Activated CD4-positive, CD25-positive, alpha-beta regulatory T cell (primary cell): ENCODE measurements around the gene ABCA2.

Experiments
- DNase-seq, 4 experiments: peaks; one replicate each; lab custom pipeline; 2025; lab: John Stamatoyannopoulos, UW

The ABCA2 gene

DNA sequence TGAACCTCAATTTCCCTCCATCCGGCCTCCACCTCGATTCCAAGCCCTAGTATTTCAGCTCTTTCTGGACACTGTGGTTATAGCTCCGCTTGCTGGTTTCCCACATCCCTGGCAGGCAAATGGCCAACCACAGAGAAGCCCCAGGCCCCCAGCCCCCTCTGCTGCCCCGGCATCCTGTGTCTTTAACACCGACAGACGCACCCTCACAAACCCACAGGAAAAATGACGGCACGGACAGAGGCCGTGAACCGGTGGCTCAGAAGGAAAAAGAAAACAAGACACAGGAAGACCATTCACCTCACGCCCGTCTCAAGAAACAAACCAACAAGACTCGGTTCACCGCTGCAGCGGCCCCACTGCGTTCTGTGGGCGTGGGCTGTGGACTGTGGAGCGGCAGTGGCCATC, 30.2 kb downstream of the ABCA2 start:
- no peak for DNase-seq

DNA sequence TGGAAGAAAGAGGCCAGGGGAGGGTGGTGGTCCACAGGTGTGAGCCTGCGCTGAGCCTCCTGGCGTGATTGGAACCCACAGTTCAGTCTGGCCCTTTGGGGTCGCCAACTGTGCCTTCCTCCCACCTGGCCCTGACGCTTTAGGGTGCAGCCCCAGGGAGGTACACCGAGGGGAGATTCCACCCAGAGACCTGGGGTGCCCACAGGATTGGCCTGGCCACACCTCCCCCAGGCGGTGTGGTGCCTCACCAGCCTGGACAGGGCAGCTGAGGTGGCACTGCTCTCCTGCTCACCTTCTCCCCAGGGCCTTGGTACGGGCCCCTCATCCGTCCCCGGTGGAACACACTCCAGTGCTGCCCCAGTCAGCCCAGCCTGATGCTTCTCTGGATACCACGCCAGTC, 30.7 kb downstream of the ABCA2 start:
- no peak for DNase-seq

- DNase-seq = no peak
Observed at GRCh38 chr9:136996361-136997292, 31.4 kb downstream of the ABCA2 start, which contains the start of gene CLIC3. Gene CLIC3, minus strand, starts transcription at chr9:136996568. Its CDS starts 25 bp downstream, at chr9:136996543.

- no peak for DNase-seq
Observed at GRCh38 chr9:136995772-136996311, 32.2 kb downstream of the ABCA2 start.

GRCh38 chr9:136995362-136995761, 32.7 kb downstream of the ABCA2 start:
- DNase-seq = no peak

GRCh38 chr9:136994888-136995230, 33.2 kb downstream of the ABCA2 start:
- no peak for DNase-seq

DNA sequence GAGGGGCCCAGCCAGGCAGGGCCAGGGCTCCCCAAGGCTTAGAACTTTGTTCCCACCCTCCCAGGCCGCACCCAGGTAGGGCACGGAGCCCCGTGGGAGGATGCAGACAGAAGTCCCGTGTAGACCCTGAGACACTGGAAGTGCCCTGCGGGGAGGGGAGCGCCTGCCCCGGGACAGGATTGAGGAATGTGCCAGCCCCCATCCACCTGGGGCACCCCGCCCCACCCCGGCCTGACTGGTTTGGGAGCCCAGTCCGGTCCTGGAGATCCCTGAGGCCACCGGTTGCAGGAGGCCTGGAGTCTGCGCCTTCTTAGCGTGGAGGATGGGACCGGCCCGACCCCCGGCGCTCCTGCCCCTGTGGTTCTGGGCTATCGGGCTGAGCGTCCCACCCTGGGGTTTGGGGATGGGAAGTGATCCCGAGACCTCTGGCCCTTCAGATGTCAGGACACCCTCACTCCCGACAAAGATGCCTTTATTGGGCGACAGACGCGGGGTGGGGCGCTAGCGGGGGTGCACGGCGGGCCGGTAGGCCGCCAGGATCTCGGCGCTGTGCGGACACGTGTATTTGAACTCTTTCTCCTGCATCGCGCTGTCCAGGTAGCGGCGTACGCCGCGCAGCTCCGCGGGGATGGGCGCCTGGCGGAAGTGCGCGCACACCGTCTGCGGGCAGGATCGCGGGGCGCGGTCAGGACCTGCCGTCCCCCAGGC, 33.7 kb downstream of the ABCA2 start:
- DNase-seq = no peak

DNA sequence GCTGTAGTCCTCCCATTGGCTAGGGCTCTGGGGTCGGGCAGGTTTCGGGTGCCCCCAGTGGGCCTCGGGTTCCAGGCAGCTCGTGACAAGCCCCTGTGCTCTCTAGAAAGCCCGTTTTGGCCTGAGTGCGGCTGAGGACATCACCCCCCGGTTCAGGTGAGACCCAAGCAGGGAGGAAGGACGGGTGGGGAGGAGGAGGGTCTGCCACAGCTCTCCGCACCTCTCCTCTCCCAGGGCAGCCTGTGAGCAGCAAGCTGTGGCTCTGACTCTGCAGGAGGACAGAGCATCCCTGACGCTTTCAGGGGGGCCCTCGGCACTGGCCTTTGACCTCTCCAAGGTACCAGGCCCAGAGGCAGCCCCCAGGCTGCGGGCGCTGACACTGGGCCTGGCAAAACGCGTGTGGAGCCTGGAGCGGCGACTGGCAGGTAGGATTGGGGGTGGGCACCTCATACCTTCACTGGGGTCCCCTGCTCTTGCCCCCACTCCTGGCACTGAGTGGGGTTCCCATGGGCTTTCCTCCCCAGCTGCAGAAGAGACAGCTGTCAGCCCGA, 35.1 kb downstream of the ABCA2 start:
- peak in 1 of 4 experiments; percentile 55 for DNase-seq

DNA sequence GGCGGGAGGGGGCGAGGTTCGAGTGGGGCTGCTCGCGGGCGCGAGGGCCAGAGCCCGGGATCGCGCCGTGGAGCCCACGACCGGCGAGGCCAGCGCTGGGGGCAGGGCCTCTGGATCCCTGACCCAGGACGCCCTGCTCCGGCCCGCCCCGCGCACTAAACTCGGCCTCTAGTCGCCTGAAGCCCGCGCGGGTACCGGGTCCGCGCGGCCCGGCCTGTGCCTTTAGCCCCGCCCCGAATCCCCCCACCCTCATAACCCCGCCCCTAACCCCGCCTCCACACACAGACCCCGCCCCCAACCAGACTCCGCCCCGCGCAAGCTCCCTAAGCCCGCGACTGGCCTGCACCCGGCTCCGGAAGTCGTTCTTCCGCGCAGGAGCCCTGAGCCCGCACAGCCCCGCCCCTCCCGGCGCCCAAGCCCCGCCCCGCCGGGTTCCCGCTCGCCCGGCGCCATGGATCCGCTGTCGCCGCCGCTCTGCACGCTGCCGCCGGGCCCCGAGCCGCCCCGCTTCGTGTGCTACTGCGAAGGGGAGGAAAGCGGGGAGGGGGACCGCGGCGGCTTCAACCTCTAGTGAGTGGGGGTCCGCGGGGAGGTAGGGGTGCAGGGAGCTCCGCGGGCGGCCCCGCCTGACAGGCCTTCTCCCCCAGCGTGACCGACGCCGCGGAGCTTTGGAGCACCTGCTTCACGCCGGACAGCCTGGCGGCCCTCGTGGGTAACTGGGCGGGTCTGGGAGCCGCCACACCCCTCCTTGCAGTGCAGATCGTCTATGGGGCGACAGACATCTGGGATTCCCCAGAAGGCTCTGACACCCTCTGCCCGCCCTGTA, 35.8 kb downstream of the ABCA2 start, which contains the start of gene PAXX:
Gene PAXX (plus strand): TSS at position 430 of the 826 bp plus-strand sequence. CDS start 22 bp downstream, at position 452.
- peak; percentile 86 to 93 (median 90) for DNase-seq

GRCh38 chr9:136990242-136990911, 37.7 kb downstream of the ABCA2 start:
- DNase-seq = no peak

GRCh38 chr9:136988872-136989271, 39.2 kb downstream of the ABCA2 start:
- DNase-seq = no peak

GRCh38 chr9:136985853-136986252, 42.2 kb downstream of the ABCA2 start:
- DNase-seq = no peak

DNA sequence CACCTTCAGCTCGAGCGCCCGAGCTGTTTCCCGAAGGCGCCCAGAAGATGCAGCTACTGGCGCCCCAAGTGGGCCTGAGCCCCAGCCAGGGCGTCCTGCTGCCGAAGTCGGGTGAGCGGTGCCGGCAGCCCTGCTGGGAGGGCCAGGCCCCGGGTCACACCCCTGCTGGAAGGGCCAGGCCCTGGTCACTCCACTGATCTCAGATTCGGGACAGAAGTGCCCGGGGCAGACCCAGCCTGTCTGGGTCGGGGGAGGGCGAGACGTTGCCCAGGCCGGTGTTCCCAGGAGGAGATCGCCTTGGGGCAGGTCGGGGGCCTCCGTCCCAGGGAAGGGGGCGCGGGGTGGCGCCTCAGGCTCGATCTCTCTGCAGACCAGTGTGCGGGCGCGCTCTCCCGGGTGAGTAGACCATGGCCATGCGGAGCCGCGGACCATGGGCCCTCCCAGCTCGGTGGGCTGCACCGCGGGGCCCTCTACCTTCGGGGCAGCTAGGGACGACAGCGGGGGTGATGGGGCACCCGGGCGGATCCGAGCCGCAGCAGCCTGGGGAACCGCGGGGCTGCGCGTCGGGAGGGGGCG, 42.9 kb downstream of the ABCA2 start:
- DNase-seq = no peak

DNA sequence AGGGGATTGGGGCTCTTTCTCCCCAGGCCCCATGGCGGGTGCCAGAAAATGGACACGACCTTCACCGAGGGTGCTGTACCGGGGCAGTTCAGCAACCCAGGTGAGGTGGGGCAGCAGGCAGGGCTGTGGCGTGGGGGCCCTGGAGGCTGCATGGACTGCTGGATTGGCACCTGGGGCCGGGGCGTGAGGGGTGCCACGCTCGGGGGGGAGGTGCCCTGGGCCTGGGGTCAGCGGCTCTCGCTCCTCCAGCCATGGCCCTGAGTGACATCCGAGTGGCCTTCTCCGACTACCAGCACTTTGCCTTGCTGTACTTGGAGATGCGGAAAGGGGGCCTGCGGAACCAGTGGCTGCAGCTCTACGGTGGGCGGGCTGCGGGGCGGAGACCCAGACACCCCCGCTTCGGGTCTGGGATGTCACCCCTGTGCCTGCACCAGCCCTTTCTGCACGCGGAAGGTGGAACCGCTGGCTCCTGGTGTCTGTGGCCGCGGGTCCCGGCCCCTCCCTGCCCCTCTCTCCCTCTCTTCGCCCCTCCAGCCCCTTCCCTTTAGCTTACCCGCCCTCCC, 43.5 kb downstream of the ABCA2 start:
- no peak for DNase-seq

DNA sequence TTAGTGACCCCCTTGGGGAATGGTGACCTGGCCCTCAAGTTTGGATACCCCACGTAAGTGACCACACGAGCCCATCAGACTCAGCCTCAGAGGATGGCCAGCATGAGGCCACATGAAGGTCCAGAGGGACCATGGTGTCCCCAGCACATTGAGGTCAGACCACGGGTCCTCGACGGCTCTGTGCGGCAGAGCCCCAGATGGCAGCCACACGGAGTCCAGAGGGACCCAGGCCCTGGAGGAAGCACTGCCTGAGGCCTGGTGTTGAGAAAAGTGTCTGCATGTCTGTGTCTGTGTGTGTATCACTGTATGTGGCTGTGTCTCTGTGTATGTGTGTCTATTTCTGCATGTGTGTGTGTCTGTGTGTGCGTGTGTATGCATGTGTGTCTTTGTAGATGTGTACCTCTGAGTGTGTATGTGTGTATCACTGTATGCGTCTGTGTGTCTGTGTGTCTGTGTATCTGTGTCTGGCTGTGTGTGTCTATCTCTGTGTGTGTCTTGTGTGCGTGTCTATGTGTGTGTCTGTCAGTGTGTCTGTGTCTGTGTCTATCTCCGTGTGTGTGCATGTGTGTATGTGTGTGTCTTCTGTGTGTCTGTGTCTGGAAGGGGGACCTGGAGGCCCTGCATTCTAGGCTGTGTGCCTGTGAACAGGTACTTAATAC, 44.3 kb downstream of the ABCA2 start:
- DNase-seq = no peak

DNA sequence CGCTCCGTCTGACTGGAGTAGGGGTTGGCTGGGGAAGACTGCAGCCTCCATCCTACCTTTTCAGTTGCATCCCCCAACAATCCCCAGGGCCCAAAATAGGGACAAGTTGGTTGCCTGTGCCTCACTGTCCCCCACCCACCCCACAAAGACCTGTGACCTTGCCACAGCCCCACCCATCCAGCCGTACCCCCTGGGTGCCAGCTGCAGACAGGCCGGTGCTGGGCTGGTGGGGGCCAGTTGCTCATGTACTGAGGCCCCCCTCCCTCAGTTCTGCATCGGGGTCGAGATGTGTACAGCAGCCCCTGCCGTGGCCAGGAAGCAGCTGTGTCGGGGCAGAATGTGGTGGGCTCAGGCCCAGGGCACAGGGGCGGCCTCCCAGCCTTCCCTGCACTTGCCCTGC, 44.9 kb downstream of the ABCA2 start:
- DNase-seq = no peak

- no peak for DNase-seq
Observed at GRCh38 chr9:136982232-136983051, 45.6 kb downstream of the ABCA2 start, which contains the start of gene LCNL1. Gene LCNL1, plus strand, starts transcription at chr9:136982993. Its CDS starts 594 bp downstream, at chr9:136983587.

GRCh38 chr9:136981588-136982231, 46.3 kb downstream of the ABCA2 start:
- DNase-seq = no peak
